HEK293T (cell line): Measurements from ENCODE around the gene GRPEL1.

ENCODE experiments used
- CTCF ChIA-PET: fragments of 350-600 bp; formaldehyde crosslinking; extraction: SDS; loops from one replicate; lab custom pipeline; 2021; ENCODE audit warnings: antibody characterized with exemption, inconsistent platforms; lab: Yijun Ruan, JAX
- POLR2A ChIA-PET: fragments of 350-600 bp; formaldehyde crosslinking; extraction: SDS; loops from one replicate; lab custom pipeline; 2020; ENCODE audit warnings: antibody characterized with exemption, inconsistent platforms; lab: Yijun Ruan, JAX
- DNase-seq: peaks from one replicate; pipeline ENCODE4 v3.0.0; 2012; ENCODE audit warnings: mixed read lengths; ENCODE audit errors: extremely low spot score
- ARNT ChIP-seq: fragments of 450-650 bp; IDR thresholded peaks from 2 replicates; pipeline ENCODE4 v1.6.1; 2017; ENCODE audit warnings: mild to moderate bottlenecking
- BHLHE40 ChIP-seq: fragments of 450-650 bp; IDR thresholded peaks from 2 replicates; pipeline ENCODE4 v1.6.1; 2016; ENCODE audit warnings: mild to moderate bottlenecking, moderate library complexity, borderline replicate concordance
- CTBP1 ChIP-seq: fragments of 450-650 bp; IDR thresholded peaks from 2 replicates; pipeline ENCODE4 v1.6.1; 2016; ENCODE audit warnings: borderline replicate concordance
- ELF4 ChIP-seq: fragments of 450-650 bp; IDR thresholded peaks from 2 replicates; pipeline ENCODE4 v1.6.1; 2017; ENCODE audit warnings: antibody characterized with exemption
- FOXA1 ChIP-seq: fragments of 450-650 bp; IDR thresholded peaks from 2 replicates; pipeline ENCODE4 v1.6.1; 2016; ENCODE audit warnings: mild to moderate bottlenecking
- FOXK2 ChIP-seq: fragments of 450-650 bp; IDR thresholded peaks from 2 replicates; pipeline ENCODE4 v1.6.1; 2016; ENCODE audit warnings: mild to moderate bottlenecking
- FOXM1 ChIP-seq: fragments of 450-650 bp; IDR thresholded peaks from 2 replicates; pipeline ENCODE4 v1.6.1; 2017; ENCODE audit warnings: mild to moderate bottlenecking, borderline replicate concordance
- HDGF ChIP-seq: fragments of 450-650 bp; IDR thresholded peaks from 2 replicates; pipeline ENCODE4 v1.6.1; 2017; ENCODE audit warnings: antibody characterized with exemption, borderline replicate concordance
- L3MBTL2 ChIP-seq: fragments of 450-650 bp; conservative IDR thresholded peaks from 2 replicates; pipeline ENCODE4 v1.6.1; 2016; ENCODE audit warnings: mild to moderate bottlenecking
- LEF1 ChIP-seq: fragments of 450-650 bp; IDR thresholded peaks from 2 replicates; pipeline ENCODE4 v1.6.1; 2017; ENCODE audit warnings: mild to moderate bottlenecking, borderline replicate concordance
- NFRKB ChIP-seq: fragments of 450-650 bp; IDR thresholded peaks from 2 replicates; pipeline ENCODE4 v1.6.1; 2016; ENCODE audit warnings: mild to moderate bottlenecking, moderate library complexity
- PKNOX1 ChIP-seq: fragments of 450-650 bp; IDR thresholded peaks from 2 replicates; pipeline ENCODE4 v1.6.1; 2016
- SP1 ChIP-seq: fragments of 450-650 bp; IDR thresholded peaks from 2 replicates; pipeline ENCODE4 v1.6.1; 2017
- SUZ12 ChIP-seq: fragments of 450-650 bp; IDR thresholded peaks from 2 replicates; pipeline ENCODE4 v1.6.1; 2016; ENCODE audit warnings: mild to moderate bottlenecking
- TARDBP ChIP-seq: fragments of 450-650 bp; IDR thresholded peaks from 2 replicates; pipeline ENCODE4 v1.6.1; 2016
- ZNF384 ChIP-seq: fragments of 450-650 bp; IDR thresholded peaks from 2 replicates; pipeline ENCODE4 v1.6.1; 2016

The GRPEL1 gene

GRCh38 chr4:7067126-7067451 lies 775 bp downstream of the GRPEL1 start:
- CTCF ChIA-PET = interaction anchor here (2.3 to 2.5 kb wide), 2 partner anchors 24 to 158 kb away, joined by 7 to 14 read pairs; partner anchors contain the start of gene TADA2B
- DNase-seq = no peak
- TF ChIP-seq SP1 (no peak), CTBP1 (no peak), ZNF384 (no peak), FOXM1 (no peak), LEF1 (no peak), ARNT (no peak), ELF4 (no peak), NFRKB (no peak), L3MBTL2 (no peak), SUZ12 (no peak), PKNOX1 (no peak), HDGF (no peak), BHLHE40 (no peak), TARDBP (no peak), FOXK2 (no peak), FOXA1 (no peak)
- POLR2A ChIA-PET = interaction anchor here (1.0 to 4.7 kb wide), 18 partner anchors 9 to 599 kb away, joined by 3 to 67 read pairs (median 6); partner anchors contain the start of gene TADA2B

- POLR2A ChIA-PET = interaction anchor here (1.3 to 4.7 kb wide), 5 partner anchors 8 to 357 kb away, joined by 3 to 67 read pairs (median 5); partner anchors contain the start of genes MRFAP1L1 and TADA2B
- CTCF ChIA-PET = interaction anchor here (0.6 to 2.5 kb wide), 3 partner anchors 23 to 260 kb away, joined by 4 to 14 read pairs (median 7); partner anchors contain the start of gene TADA2B
- DNase-seq = no peak
- TF ChIP-seq FOXA1 (no peak), SP1 (no peak), BHLHE40 (no peak), FOXK2 (no peak), LEF1 (no peak), ZNF384 (no peak), HDGF (no peak), TARDBP (no peak), CTBP1 (no peak), FOXM1 (no peak), NFRKB (no peak), SUZ12 (no peak), ELF4 (no peak), L3MBTL2 (no peak), PKNOX1 (no peak), ARNT (no peak)
Measured at GRCh38 chr4:7066493-7066892, 1.4 kb downstream of the GRPEL1 start.

GRCh38 chr4:7066006-7066405 lies 1.9 kb downstream of the GRPEL1 start:
- DNase-seq = no peak
- ChIA-PET CTCF (interaction anchor here (0.6 to 2.5 kb wide), 3 partner anchors 23 to 299 kb away, joined by 4 to 14 read pairs (median 4); partner anchors contain the start of gene TADA2B), POLR2A (interaction anchor here (1.3 to 4.7 kb wide), 4 partner anchors 8 to 356 kb away, joined by 3 to 67 read pairs (median 22); partner anchors contain the start of genes MRFAP1L1 and TADA2B)
- TF ChIP-seq SP1 = no peak

- TF ChIP-seq SUZ12 (no peak), ARNT (no peak), FOXA1 (no peak), ELF4 (no peak), BHLHE40 (no peak), FOXM1 (no peak), CTBP1 (no peak), TARDBP (no peak), LEF1 (no peak), PKNOX1 (no peak), NFRKB (no peak), SP1 (no peak)
- POLR2A ChIA-PET = no interaction called here
- no peak for DNase-seq
- CTCF ChIA-PET = no interaction called here
Measured at GRCh38 chr4:7063362-7063761, 4.5 kb downstream of the GRPEL1 start.

- TF ChIP-seq ZNF384 (no peak), HDGF (no peak), CTBP1 (no peak), NFRKB (no peak)
- POLR2A ChIA-PET = no interaction called here
- CTCF ChIA-PET = no interaction called here
- no peak for DNase-seq
Measured at GRCh38 chr4:7062816-7063215, 5.0 kb downstream of the GRPEL1 start.

- no peak for DNase-seq
- ChIA-PET CTCF (no interaction called here), POLR2A (no interaction called here)
- TF ChIP-seq ZNF384 (no peak), FOXK2 (no peak), FOXM1 (no peak), L3MBTL2 (no peak), CTBP1 (no peak), PKNOX1 (no peak), SUZ12 (no peak), ARNT (no peak), TARDBP (no peak), SP1 (no peak), HDGF (no peak), NFRKB (no peak)
Measured at GRCh38 chr4:7061815-7062214, 6.0 kb downstream of the GRPEL1 start.
